CD4-positive, alpha-beta T cell (primary cell): ENCODE data around the gene S100A16. TPM values are rescaled to one million over a fixed set of nuclear protein-coding genes. Genes with fewer than 3 reads are reported as not detected.

Source experiments
- ATAC-seq: fragments of 200-7000 bp; cut with Tn5 transposase; one replicate; pipeline ENCODE4 v1.10.0; 2022; ENCODE audit warnings: mild to moderate bottlenecking; ENCODE audit not compliant: poor library complexity
- CTCF ChIA-PET: fragments of 350-600 bp; sonication (Branson Sonifier 250); formaldehyde crosslinking; loops from one replicate; lab custom pipeline; 2021; ENCODE audit warnings: antibody characterized with exemption, inconsistent platforms; lab: Charles Lee
- POLR2A ChIA-PET: fragments of 350-600 bp; sonication (Branson Sonifier 250); formaldehyde crosslinking; loops from one replicate; lab custom pipeline; 2021; ENCODE audit warnings: antibody characterized with exemption, inconsistent platforms; lab: Charles Lee
- DNase-seq, 14 experiments: peaks; one replicate each; pipeline ENCODE4 v3.0.0-alpha.2; 2013 to 2020; ENCODE audit warnings: mixed read lengths in 2 of 14
- H3K27ac ChIP-seq, 2 donors: one replicate each; pipeline versions ENCODE4 v1.5.1 to v1.7.0; 2013; ENCODE audit warnings: low read length in 2 of 2, low read depth in 1 of 2, mild to moderate bottlenecking in 1 of 2
- H3K27me3 ChIP-seq, 2 experiments: 1 replicate in 1 of 2; 2 replicates in 1 of 2; pipeline versions ENCODE4 v1.6.1 to v1.7.0; 2013; ENCODE audit warnings: low read length in 2 of 2, control low read depth in 1 of 2, mild to moderate bottlenecking in 1 of 2, moderate library complexity in 1 of 2; ENCODE audit not compliant: insufficient read depth in 2 of 2, control insufficient read depth in 1 of 2
- H3K36me3 ChIP-seq: one replicate; pipeline ENCODE4 v1.6.1; 2013; ENCODE audit warnings: low read length, control low read depth; ENCODE audit not compliant: insufficient read depth
- H3K4me1 ChIP-seq: one replicate; pipeline ENCODE4 v1.6.1; 2013; ENCODE audit warnings: low read length, control low read depth; ENCODE audit not compliant: insufficient read depth
- H3K4me3 ChIP-seq: one replicate; pipeline ENCODE4 v1.5.1; 2013; ENCODE audit warnings: mild to moderate bottlenecking, low read length, moderate library complexity
- H3K9me3 ChIP-seq, 2 experiments: 1 replicate in 1 of 2; 2 replicates in 1 of 2; pipeline versions ENCODE4 v1.6.1 to v1.7.0; 2013; ENCODE audit warnings: low read length in 2 of 2, mild to moderate bottlenecking in 2 of 2, control low read depth in 1 of 2, moderate library complexity in 1 of 2; ENCODE audit not compliant: control insufficient read depth in 1 of 2, insufficient read depth in 1 of 2
- H3K27ac Mint-ChIP-seq: one replicate; pipeline ENCODE4 v1.8.0; 2020; ENCODE audit warnings: mixed read lengths
- H3K27me3 Mint-ChIP-seq: one replicate; pipeline ENCODE4 v1.8.0; 2021; ENCODE audit warnings: mixed read lengths
- H3K36me3 Mint-ChIP-seq: one replicate; pipeline ENCODE4 v1.8.0; 2021; ENCODE audit warnings: low read depth, mixed read lengths
- H3K4me1 Mint-ChIP-seq: one replicate; pipeline ENCODE4 v1.8.0; 2021; ENCODE audit warnings: low read depth, mixed read lengths
- H3K4me3 Mint-ChIP-seq: one replicate; pipeline ENCODE4 v1.8.0; 2020; ENCODE audit warnings: mild to moderate bottlenecking, mixed read lengths
- H3K9me3 Mint-ChIP-seq: one replicate; pipeline ENCODE4 v1.8.0; 2020; ENCODE audit warnings: mixed read lengths
- CTCF ChIP-seq: fragments of 200-600 bp; IDR thresholded peaks from one replicate; pipeline ENCODE4 v1.8.0; 2022; ENCODE audit warnings: antibody characterized with exemption, mild to moderate bottlenecking
- intact Hi-C, 2 experiments: fragments of 100-400 bp; cut with DNase I in 1 of 2; cut with micrococcal nuclease in 1 of 2; formaldehyde crosslinking; loops; one replicate each; pipeline versions ENCODE4 v1.15.1 to v1.9.0; 2023 to 2025; cut with DNase I, micrococcal nuclease
- total RNA-seq, 174 experiments: library from RNA in 2 of 174; stranded (reverse) in 2 of 174; gene quantifications; one replicate each; pipeline ENCODE4 v1.2.3 and lab custom pipeline; 2021 to 2026

The S100A16 gene
- total RNA-seq, 2 experiments from 2014 or later: not detected

GRCh38 chr1:153561466-153561985 is 51.4 kb downstream of the S100A16 start:
- intact Hi-C loops: no loop called here
- H3K36me3 Mint-ChIP-seq: no peaks in the 10 kb centered on the region
- H3K9me3 Mint-ChIP-seq: no peaks in the 10 kb centered on the region
- H3K36me3 ChIP-seq: no peaks in the 10 kb centered on the region
- DNase-seq: no peak
- TF ChIP-seq CTCF: no peak
- no peak overlapping the region for H3K4me3 ChIP-seq
- no peaks in the 10 kb centered on the region for H3K9me3 ChIP-seq
- H3K27me3 Mint-ChIP-seq: no peaks in the 10 kb centered on the region
- H3K4me3 Mint-ChIP-seq: no peak overlapping the region
- no peak overlapping the region for H3K27ac Mint-ChIP-seq
- POLR2A ChIA-PET: interaction anchor here (0.8 to 1.2 kb wide), 3 partner anchors 16 to 26 kb away, joined by 3 to 4 read pairs (median 4); partner anchors contain the start of genes S100A4 and S100A6
- peaks cover 10% of the 10 kb centered on the region for H3K4me1 Mint-ChIP-seq
- H3K27ac ChIP-seq: no peak overlapping the region
- CTCF ChIA-PET: no interaction called here
- ATAC-seq: no peak
- no peaks in the 10 kb centered on the region for H3K27me3 ChIP-seq
- H3K4me1 ChIP-seq: peaks cover 14% of the 10 kb centered on the region

GRCh38 chr1:153560771-153561465 is 52.0 kb downstream of the S100A16 start:
- ATAC-seq: no peak
- no peaks in the 10 kb centered on the region for H3K36me3 Mint-ChIP-seq
- H3K4me3 Mint-ChIP-seq: no peak overlapping the region
- Histone ChIP-seq H3K27me3 (no peaks in the 10 kb centered on the region), H3K9me3 (no peaks in the 10 kb centered on the region), H3K4me1 (peaks cover 8% of the 10 kb centered on the region), H3K36me3 (no peaks in the 10 kb centered on the region), H3K4me3 (no peak overlapping the region), H3K27ac (no peak overlapping the region)
- no peak for DNase-seq
- no peak overlapping the region for H3K27ac Mint-ChIP-seq
- H3K9me3 Mint-ChIP-seq: no peaks in the 10 kb centered on the region
- intact Hi-C loops: no loop called here
- H3K4me1 Mint-ChIP-seq: peaks cover 4% of the 10 kb centered on the region
- CTCF ChIA-PET: no interaction called here
- H3K27me3 Mint-ChIP-seq: no peaks in the 10 kb centered on the region
- TF ChIP-seq CTCF: no peak
- POLR2A ChIA-PET: interaction anchor here (0.8 kb wide), 1 partner anchor 16 kb away, joined by 4 read pairs; the partner anchor contains the start of gene S100A4

GRCh38 chr1:153560241-153560640 is 52.7 kb downstream of the S100A16 start:
- no peaks in the 10 kb centered on the region for H3K4me1 Mint-ChIP-seq
- H3K27ac ChIP-seq: no peak overlapping the region
- POLR2A ChIA-PET: no interaction called here
- no peak overlapping the region for H3K27ac Mint-ChIP-seq
- H3K4me3 ChIP-seq: no peak overlapping the region
- H3K9me3 ChIP-seq: no peaks in the 10 kb centered on the region
- H3K4me1 ChIP-seq: peaks cover under 1% of the 10 kb centered on the region
- ATAC-seq (no peak), DNase-seq (no peak)
- TF ChIP-seq CTCF: no peak
- no peaks in the 10 kb centered on the region for H3K9me3 Mint-ChIP-seq
- no peaks in the 10 kb centered on the region for H3K36me3 ChIP-seq
- CTCF ChIA-PET: no interaction called here
- no peaks in the 10 kb centered on the region for H3K36me3 Mint-ChIP-seq
- intact Hi-C loops: no loop called here
- no peak overlapping the region for H3K4me3 Mint-ChIP-seq
- no peaks in the 10 kb centered on the region for H3K27me3 ChIP-seq
- H3K27me3 Mint-ChIP-seq: no peaks in the 10 kb centered on the region
